K562 (cell line): ENCODE results near the gene BTBD18. TPM values are rescaled to one million over a fixed set of nuclear protein-coding genes. Genes with fewer than 3 reads are reported as not detected.

Source experiments
- CAMTA2 ChIP-seq: fragments of 250-450 bp; sonication (Bioruptor Pico); conservative IDR thresholded peaks from 2 replicates; pipeline ENCODE4 v1.5.1; 2022
- CEBPB ChIP-seq: fragments of 450-650 bp; IDR thresholded peaks from 2 replicates; pipeline ENCODE4 v1.6.1; 2016; ENCODE audit warnings: missing genetic modification characterization, missing compliant biosample characterization
- FOXJ3 ChIP-seq: sonication (generic); formaldehyde crosslinking; IDR thresholded peaks from 2 replicates; pipeline ENCODE4 v1.4.0; 2020; ENCODE audit warnings: mild to moderate bottlenecking, missing genetic modification reagents
- HCFC1 ChIP-seq: IDR thresholded peaks from 2 replicates; pipeline ENCODE4 v1.6.1; 2012; ENCODE audit warnings: low read depth, low read length, improper control_type of control experiment
- HMGN3 ChIP-seq: IDR thresholded peaks from 2 replicates; pipeline ENCODE4 v1.6.1; 2011; ENCODE audit warnings: borderline replicate concordance, low read depth, mild to moderate bottlenecking, mixed read lengths, low read length; ENCODE audit not compliant: insufficient read length; ENCODE audit errors: extremely low read depth
- KAT7 ChIP-seq: sonication (generic); formaldehyde crosslinking; IDR thresholded peaks from 2 replicates; pipeline ENCODE4 v1.8.0; 2022; ENCODE audit warnings: missing genetic modification reagents, mild to moderate bottlenecking, borderline replicate concordance
- MAFG ChIP-seq: fragments of 450-650 bp; conservative IDR thresholded peaks from 2 replicates; pipeline ENCODE4 v1.6.1; 2016; ENCODE audit warnings: missing genetic modification characterization, missing compliant biosample characterization
- MTA3 ChIP-seq: fragments of 450-650 bp; formaldehyde crosslinking; IDR thresholded peaks from 2 replicates; pipeline ENCODE4 v1.6.1; 2017; ENCODE audit warnings: mild to moderate bottlenecking, borderline replicate concordance
- NFE2 ChIP-seq: IDR thresholded peaks from 2 replicates; pipeline ENCODE4 v1.6.1; 2014; ENCODE audit warnings: antibody characterized with exemption, low read depth
- NFXL1 ChIP-seq: fragments of 450-650 bp; formaldehyde crosslinking; IDR thresholded peaks from 2 replicates; pipeline ENCODE4 v1.4.0; 2021; ENCODE audit warnings: mild to moderate bottlenecking
- PURB ChIP-seq: sonication (generic); formaldehyde crosslinking; IDR thresholded peaks from 2 replicates; pipeline ENCODE4 v1.9.0; 2021; ENCODE audit warnings: low read depth, mild to moderate bottlenecking, missing genetic modification reagents
- SMC3 ChIP-seq: conservative IDR thresholded peaks from 2 replicates; pipeline ENCODE4 v1.6.1; 2011; ENCODE audit warnings: low read depth, low read length, improper control_type of control experiment; ENCODE audit not compliant: insufficient read depth
- STAT5A ChIP-seq: IDR thresholded peaks from 2 replicates; pipeline ENCODE4 v1.6.1; 2012; ENCODE audit warnings: low read length, inconsistent platforms, borderline replicate concordance
- ZNF311 ChIP-seq: fragments of 250-450 bp; sonication (Bioruptor Pico); IDR thresholded peaks from 2 replicates; pipeline ENCODE4 v1.4.0; 2020; ENCODE audit warnings: mild to moderate bottlenecking, moderate library complexity
- ZNF551 ChIP-seq: fragments of 250-450 bp; sonication (Bioruptor Pico); IDR thresholded peaks from 2 replicates; pipeline ENCODE4 v1.5.0; 2021; ENCODE audit warnings: mild to moderate bottlenecking, moderate library complexity
- polyA plus RNA-seq, 8 experiments: library from polyadenylated mRNA; depleted of rRNA in 4 of 8; stranded (reverse) in 5 of 8; unstranded in 3 of 8; fragments of >200 nt; fragmentation: Nextera tagmentation in 2 of 8; fragmentation: Illumina TruSeq in 1 of 8; extraction: Ambion mirVana in 2 of 8; extraction: Trizol in 1 of 8; gene quantifications; 2 replicates each; pipeline versions ENCODE4 v1.2.1 to v1.2.3, GENCODE V29; 2011 to 2014; ENCODE audit warnings: inconsistent platforms in 1 of 8, missing spikeins in 1 of 8
- total RNA-seq, 7 experiments: library from RNA; depleted of rRNA in 6 of 7; stranded (reverse); fragments of >200 nt in 6 of 7; fragmentation: Illumina TruSeq in 2 of 7; extraction: Trizol in 2 of 7; gene quantifications; 2 replicates each; pipeline versions ENCODE4 v1.2.1 to v1.2.3, GENCODE V29; 2011 to 2021; ENCODE audit warnings: low replicate concordance in 1 of 7
- TF ChIP-seq, protein P1 (sequence below): fragments of 450-650 bp; IDR thresholded peaks from 2 replicates; pipeline ENCODE4 v1.6.1; 2017; ENCODE audit warnings: mild to moderate bottlenecking, moderate library complexity
- TF ChIP-seq, protein P2 (sequence below): fragments of 250-450 bp; sonication (Bioruptor Pico); IDR thresholded peaks from 2 replicates; pipeline ENCODE4 v1.8.0; 2022; ENCODE audit warnings: inconsistent platforms
- TF ChIP-seq, protein P3 (sequence below): sonication (generic); formaldehyde crosslinking; IDR thresholded peaks from 2 replicates; pipeline ENCODE4 v1.9.0; 2022; ENCODE audit warnings: mild to moderate bottlenecking, missing genetic modification reagents
- TF ChIP-seq, protein P4 (sequence below), 3 experiments: IDR thresholded peaks in 2 of 3; conservative IDR thresholded peaks in 1 of 3; 2 replicates each; pipeline ENCODE4 v1.5.1; 2011 to 2012; ENCODE audit warnings: low read length in 3 of 3, mild to moderate bottlenecking in 3 of 3, control low read depth in 2 of 3, improper control_type of control experiment in 1 of 3, inconsistent platforms in 1 of 3, low read depth in 1 of 3, mixed read lengths in 1 of 3, moderate library complexity in 1 of 3; ENCODE audit not compliant: insufficient read depth in 2 of 3
- TF ChIP-seq, protein P5 (sequence below), 3 experiments: fragments of 200-800 bp in 1 of 3; sonication (Bioruptor generic) in 1 of 3; sonication (generic) in 1 of 3; formaldehyde crosslinking in 1 of 3; IDR thresholded peaks; 2 replicates each; pipeline versions ENCODE4 v1.6.1 to v1.8.0; 2016 to 2022; ENCODE audit warnings: mild to moderate bottlenecking in 2 of 3, missing compliant biosample characterization in 2 of 3, missing genetic modification characterization in 2 of 3, missing genetic modification reagents in 1 of 3

Gene BTBD18
- total and polyA plus RNA-seq, 9 of the 15 experiments (the other 6 are each of a cell fraction or from before 2014, with no cell fraction given) = 0.06 TPM; not detected in 8

DNA sequence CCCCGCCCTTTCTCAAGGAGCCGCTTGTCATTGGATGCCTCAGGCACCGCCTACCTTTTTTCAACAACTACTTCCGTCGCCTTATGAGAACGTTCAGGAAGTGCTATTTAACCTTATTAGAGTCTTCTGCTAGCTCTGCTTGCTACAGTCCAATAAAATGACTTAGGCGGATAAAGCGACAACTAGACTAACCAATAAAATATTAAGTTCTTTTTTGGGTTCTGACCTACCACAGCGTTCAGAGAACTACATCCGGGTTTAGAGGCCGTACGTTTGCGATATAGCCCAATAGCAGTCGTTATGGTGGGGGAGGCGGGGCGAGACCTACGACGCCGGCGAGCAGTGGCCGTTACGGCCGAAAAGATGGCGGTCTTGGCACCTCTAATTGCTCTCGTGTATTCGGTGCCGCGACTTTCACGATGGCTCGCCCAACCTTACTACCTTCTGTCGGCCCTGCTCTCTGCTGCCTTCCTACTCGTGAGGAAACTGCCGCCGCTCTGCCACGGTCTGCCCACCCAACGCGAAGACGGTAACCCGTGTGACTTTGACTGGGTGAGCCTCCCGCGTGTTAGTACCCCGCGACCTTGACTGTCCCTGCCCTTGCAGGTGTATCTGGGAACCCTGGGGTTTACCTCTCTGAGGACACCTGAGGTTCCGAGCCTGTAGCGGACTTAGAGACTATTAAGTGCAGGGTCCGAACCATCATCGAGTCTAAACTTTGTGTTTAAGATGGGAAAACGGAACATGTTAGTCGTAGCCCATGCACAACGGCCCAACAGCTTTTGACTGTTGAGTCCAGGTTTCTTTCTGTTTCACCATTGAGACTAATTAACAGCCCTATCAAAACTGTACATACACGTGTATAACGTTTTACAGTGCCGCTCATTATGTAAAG, 39.1 kb downstream of the BTBD18 start, which contains the start of gene TMX2 (continued):
- TF ChIP-seq ZNF311 (CRISPR knock-in tag) (no peak), STAT5A (no peak), ZNF551 (CRISPR knock-in tag) (no peak), HCFC1 (peak; percentile 61; the same call in 1 of the 2 replicates), MAFG (tag) (no peak), PURB (no peak), SMC3 (no peak), FOXJ3 (CRISPR knock-in tag) (no peak), CEBPB (tag) (no peak), MTA3 (peak; percentile 50; the same call in 1 of the 2 replicates), CAMTA2 (CRISPR knock-in tag) (no peak), NFE2 (no peak), HMGN3 (no peak), NFXL1 (CRISPR knock-in tag) (no peak), KAT7 (CRISPR knock-in tag) (peak; percentile 66; the same call in 1 of the 2 replicates)
- TF ChIP-seq, protein P1, sequence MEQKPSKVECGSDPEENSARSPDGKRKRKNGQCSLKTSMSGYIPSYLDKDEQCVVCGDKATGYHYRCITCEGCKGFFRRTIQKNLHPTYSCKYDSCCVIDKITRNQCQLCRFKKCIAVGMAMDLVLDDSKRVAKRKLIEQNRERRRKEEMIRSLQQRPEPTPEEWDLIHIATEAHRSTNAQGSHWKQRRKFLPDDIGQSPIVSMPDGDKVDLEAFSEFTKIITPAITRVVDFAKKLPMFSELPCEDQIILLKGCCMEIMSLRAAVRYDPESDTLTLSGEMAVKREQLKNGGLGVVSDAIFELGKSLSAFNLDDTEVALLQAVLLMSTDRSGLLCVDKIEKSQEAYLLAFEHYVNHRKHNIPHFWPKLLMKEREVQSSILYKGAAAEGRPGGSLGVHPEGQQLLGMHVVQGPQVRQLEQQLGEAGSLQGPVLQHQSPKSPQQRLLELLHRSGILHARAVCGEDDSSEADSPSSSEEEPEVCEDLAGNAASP = no peak
- TF ChIP-seq, protein P2, sequence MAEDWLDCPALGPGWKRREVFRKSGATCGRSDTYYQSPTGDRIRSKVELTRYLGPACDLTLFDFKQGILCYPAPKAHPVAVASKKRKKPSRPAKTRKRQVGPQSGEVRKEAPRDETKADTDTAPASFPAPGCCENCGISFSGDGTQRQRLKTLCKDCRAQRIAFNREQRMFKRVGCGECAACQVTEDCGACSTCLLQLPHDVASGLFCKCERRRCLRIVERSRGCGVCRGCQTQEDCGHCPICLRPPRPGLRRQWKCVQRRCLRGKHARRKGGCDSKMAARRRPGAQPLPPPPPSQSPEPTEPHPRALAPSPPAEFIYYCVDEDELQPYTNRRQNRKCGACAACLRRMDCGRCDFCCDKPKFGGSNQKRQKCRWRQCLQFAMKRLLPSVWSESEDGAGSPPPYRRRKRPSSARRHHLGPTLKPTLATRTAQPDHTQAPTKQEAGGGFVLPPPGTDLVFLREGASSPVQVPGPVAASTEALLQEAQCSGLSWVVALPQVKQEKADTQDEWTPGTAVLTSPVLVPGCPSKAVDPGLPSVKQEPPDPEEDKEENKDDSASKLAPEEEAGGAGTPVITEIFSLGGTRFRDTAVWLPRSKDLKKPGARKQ (CRISPR knock-in tag) = no peak
- TF ChIP-seq, protein P3, sequence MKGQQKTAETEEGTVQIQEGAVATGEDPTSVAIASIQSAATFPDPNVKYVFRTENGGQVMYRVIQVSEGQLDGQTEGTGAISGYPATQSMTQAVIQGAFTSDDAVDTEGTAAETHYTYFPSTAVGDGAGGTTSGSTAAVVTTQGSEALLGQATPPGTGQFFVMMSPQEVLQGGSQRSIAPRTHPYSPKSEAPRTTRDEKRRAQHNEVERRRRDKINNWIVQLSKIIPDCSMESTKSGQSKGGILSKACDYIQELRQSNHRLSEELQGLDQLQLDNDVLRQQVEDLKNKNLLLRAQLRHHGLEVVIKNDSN (CRISPR knock-in tag) = 0 out of 2 replicates have a peak, but pooled peaks have one; percentile 27
- TF ChIP-seq, protein P4, sequence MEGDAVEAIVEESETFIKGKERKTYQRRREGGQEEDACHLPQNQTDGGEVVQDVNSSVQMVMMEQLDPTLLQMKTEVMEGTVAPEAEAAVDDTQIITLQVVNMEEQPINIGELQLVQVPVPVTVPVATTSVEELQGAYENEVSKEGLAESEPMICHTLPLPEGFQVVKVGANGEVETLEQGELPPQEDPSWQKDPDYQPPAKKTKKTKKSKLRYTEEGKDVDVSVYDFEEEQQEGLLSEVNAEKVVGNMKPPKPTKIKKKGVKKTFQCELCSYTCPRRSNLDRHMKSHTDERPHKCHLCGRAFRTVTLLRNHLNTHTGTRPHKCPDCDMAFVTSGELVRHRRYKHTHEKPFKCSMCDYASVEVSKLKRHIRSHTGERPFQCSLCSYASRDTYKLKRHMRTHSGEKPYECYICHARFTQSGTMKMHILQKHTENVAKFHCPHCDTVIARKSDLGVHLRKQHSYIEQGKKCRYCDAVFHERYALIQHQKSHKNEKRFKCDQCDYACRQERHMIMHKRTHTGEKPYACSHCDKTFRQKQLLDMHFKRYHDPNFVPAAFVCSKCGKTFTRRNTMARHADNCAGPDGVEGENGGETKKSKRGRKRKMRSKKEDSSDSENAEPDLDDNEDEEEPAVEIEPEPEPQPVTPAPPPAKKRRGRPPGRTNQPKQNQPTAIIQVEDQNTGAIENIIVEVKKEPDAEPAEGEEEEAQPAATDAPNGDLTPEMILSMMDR (IDR thresholded peaks at IDR 0.05 in 2 of 3, conservative IDR thresholded peaks at IDR 0.05 in 1 of 3; ENCODE audit: insufficient read depth in 2 of 3, low read depth in 1 of 3, low read length in 3 of 3) = no peak
- TF ChIP-seq, protein P5, sequence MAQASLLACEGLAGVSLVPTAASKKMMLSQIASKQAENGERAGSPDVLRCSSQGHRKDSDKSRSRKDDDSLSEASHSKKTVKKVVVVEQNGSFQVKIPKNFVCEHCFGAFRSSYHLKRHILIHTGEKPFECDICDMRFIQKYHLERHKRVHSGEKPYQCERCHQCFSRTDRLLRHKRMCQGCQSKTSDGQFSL (CRISPR knock-in tag; IDR thresholded peaks at IDR 0.05) = no peak
- TF ChIP-seq, protein P5 (tag; IDR thresholded peaks at IDR 0.05) = no peak; a peak in 1 of 4 replicates
